ENCODE data around the gene GLRA1.

Gene GLRA1

GRCh38 chr5:151949701-151950308 lies 25.2 kb upstream of the GLRA1 start:
- Histone ChIP-seq H3K36me3 (ENCODE audit: control insufficient read depth, insufficient read depth, low read length) (no peaks in the 10 kb centered on the region), H3K4me3 (ENCODE audit: low read length) (no peak overlapping the region), H3K27me3 (ENCODE audit: control insufficient read depth, insufficient read depth, low read length) (no peaks in the 10 kb centered on the region), H3K4me1 (ENCODE audit: control insufficient read depth, insufficient read depth, low read length) (no peaks in the 10 kb centered on the region), H3K9me3 (ENCODE audit: control insufficient read depth, low read length) (no peaks in the 10 kb centered on the region), H3K9ac (ENCODE audit: low read length) (no peak overlapping the region)

- no peaks in the 10 kb centered on the region for H3K27me3 ChIP-seq (ENCODE audit: control insufficient read depth, insufficient read depth, low read length)
- H3K36me3 ChIP-seq (ENCODE audit: control insufficient read depth, insufficient read depth, low read length): no peaks in the 10 kb centered on the region
- no peaks in the 10 kb centered on the region for H3K4me1 ChIP-seq (ENCODE audit: control insufficient read depth, insufficient read depth, low read length)
- no peaks in the 10 kb centered on the region for H3K9me3 ChIP-seq (ENCODE audit: control insufficient read depth, low read length)
- no peak overlapping the region for H3K4me3 ChIP-seq (ENCODE audit: low read length)
- H3K9ac ChIP-seq (ENCODE audit: low read length): no peak overlapping the region
These were observed 24.5 kb upstream of the GLRA1 start for GRCh38 chr5:151949113-151949512.

GRCh38 chr5:151947931-151948608 lies 23.4 kb upstream of the GLRA1 start:
- Histone ChIP-seq H3K36me3 (ENCODE audit: control insufficient read depth, insufficient read depth, low read length) (no peaks in the 10 kb centered on the region), H3K4me1 (ENCODE audit: control insufficient read depth, insufficient read depth, low read length) (no peaks in the 10 kb centered on the region), H3K9me3 (ENCODE audit: control insufficient read depth, low read length) (no peaks in the 10 kb centered on the region), H3K4me3 (ENCODE audit: low read length) (no peak overlapping the region), H3K27me3 (ENCODE audit: control insufficient read depth, insufficient read depth, low read length) (no peaks in the 10 kb centered on the region), H3K9ac (ENCODE audit: low read length) (no peak overlapping the region)

GRCh38 chr5:151937851-151938250 lies 13.2 kb upstream of the GLRA1 start:
- no peak overlapping the region for H3K9ac ChIP-seq (ENCODE audit: low read length)
- no peaks in the 10 kb centered on the region for H3K36me3 ChIP-seq (ENCODE audit: control insufficient read depth, insufficient read depth, low read length)
- H3K27me3 ChIP-seq (ENCODE audit: control insufficient read depth, insufficient read depth, low read length): no peaks in the 10 kb centered on the region
- no peak overlapping the region for H3K4me3 ChIP-seq (ENCODE audit: low read length)
- no peaks in the 10 kb centered on the region for H3K9me3 ChIP-seq (ENCODE audit: control insufficient read depth, low read length)
- no peaks in the 10 kb centered on the region for H3K4me1 ChIP-seq (ENCODE audit: control insufficient read depth, insufficient read depth, low read length)

- H3K27me3 ChIP-seq (ENCODE audit: control insufficient read depth, insufficient read depth, low read length): no peaks in the 10 kb centered on the region
- H3K9me3 ChIP-seq (ENCODE audit: control insufficient read depth, low read length): no peaks in the 10 kb centered on the region
- H3K9ac ChIP-seq (ENCODE audit: low read length): no peak overlapping the region
- H3K4me1 ChIP-seq (ENCODE audit: control insufficient read depth, insufficient read depth, low read length): no peaks in the 10 kb centered on the region
- no peaks in the 10 kb centered on the region for H3K36me3 ChIP-seq (ENCODE audit: control insufficient read depth, insufficient read depth, low read length)
- H3K4me3 ChIP-seq (ENCODE audit: low read length): no peak overlapping the region
These were observed 10.6 kb upstream of the GLRA1 start for GRCh38 chr5:151935135-151935695.

- Histone ChIP-seq H3K36me3 (ENCODE audit: control insufficient read depth, insufficient read depth, low read length) (no peaks in the 10 kb centered on the region), H3K9me3 (ENCODE audit: control insufficient read depth, low read length) (no peaks in the 10 kb centered on the region), H3K9ac (ENCODE audit: low read length) (no peak overlapping the region), H3K4me1 (ENCODE audit: control insufficient read depth, insufficient read depth, low read length) (no peaks in the 10 kb centered on the region), H3K4me3 (ENCODE audit: low read length) (no peak overlapping the region), H3K27me3 (ENCODE audit: control insufficient read depth, insufficient read depth, low read length) (no peaks in the 10 kb centered on the region)
These were observed 6.6 kb upstream of the GLRA1 start for GRCh38 chr5:151931260-151931659.

GRCh38 chr5:151926188-151926587 lies 1.5 kb upstream of the GLRA1 start:
- Histone ChIP-seq H3K4me3 (ENCODE audit: low read length) (no peak overlapping the region), H3K36me3 (ENCODE audit: control insufficient read depth, insufficient read depth, low read length) (no peaks in the 10 kb centered on the region), H3K9me3 (ENCODE audit: control insufficient read depth, low read length) (no peaks in the 10 kb centered on the region), H3K27me3 (ENCODE audit: control insufficient read depth, insufficient read depth, low read length) (peaks cover 5% of the 10 kb centered on the region), H3K4me1 (ENCODE audit: control insufficient read depth, insufficient read depth, low read length) (no peaks in the 10 kb centered on the region), H3K9ac (ENCODE audit: low read length) (no peak overlapping the region)

GRCh38 chr5:151925340-151925739 lies 689 bp upstream of the GLRA1 start:
- Histone ChIP-seq H3K36me3 (ENCODE audit: control insufficient read depth, insufficient read depth, low read length) (no peaks in the 10 kb centered on the region), H3K4me1 (ENCODE audit: control insufficient read depth, insufficient read depth, low read length) (no peaks in the 10 kb centered on the region), H3K9me3 (ENCODE audit: control insufficient read depth, low read length) (no peaks in the 10 kb centered on the region), H3K9ac (ENCODE audit: low read length) (no peak overlapping the region), H3K27me3 (ENCODE audit: control insufficient read depth, insufficient read depth, low read length) (peaks cover 5% of the 10 kb centered on the region), H3K4me3 (ENCODE audit: low read length) (no peak overlapping the region)

GRCh38 chr5:151923866-151924476 lies 680 bp downstream of the GLRA1 start:
- H3K4me3 ChIP-seq (ENCODE audit: low read length): no peak overlapping the region
- no peaks in the 10 kb centered on the region for H3K9me3 ChIP-seq (ENCODE audit: control insufficient read depth, low read length)
- H3K4me1 ChIP-seq (ENCODE audit: control insufficient read depth, insufficient read depth, low read length): no peaks in the 10 kb centered on the region
- peaks cover 5% of the 10 kb centered on the region for H3K27me3 ChIP-seq (ENCODE audit: control insufficient read depth, insufficient read depth, low read length)
- H3K36me3 ChIP-seq (ENCODE audit: control insufficient read depth, insufficient read depth, low read length): no peaks in the 10 kb centered on the region
- no peak overlapping the region for H3K9ac ChIP-seq (ENCODE audit: low read length)

GRCh38 chr5:151921916-151922315 lies 2.7 kb downstream of the GLRA1 start:
- H3K9ac ChIP-seq (ENCODE audit: low read length): no peak overlapping the region
- H3K4me3 ChIP-seq (ENCODE audit: low read length): no peak overlapping the region
- H3K36me3 ChIP-seq (ENCODE audit: control insufficient read depth, insufficient read depth, low read length): no peaks in the 10 kb centered on the region
- H3K4me1 ChIP-seq (ENCODE audit: control insufficient read depth, insufficient read depth, low read length): no peaks in the 10 kb centered on the region
- no peaks in the 10 kb centered on the region for H3K9me3 ChIP-seq (ENCODE audit: control insufficient read depth, low read length)
- H3K27me3 ChIP-seq (ENCODE audit: control insufficient read depth, insufficient read depth, low read length): peaks cover 5% of the 10 kb centered on the region

GRCh38 chr5:151917904-151918303 lies 6.7 kb downstream of the GLRA1 start:
- Histone ChIP-seq H3K36me3 (ENCODE audit: control insufficient read depth, insufficient read depth, low read length) (no peaks in the 10 kb centered on the region), H3K4me1 (ENCODE audit: control insufficient read depth, insufficient read depth, low read length) (no peaks in the 10 kb centered on the region), H3K4me3 (ENCODE audit: low read length) (no peak overlapping the region), H3K9me3 (ENCODE audit: control insufficient read depth, low read length) (no peaks in the 10 kb centered on the region), H3K27me3 (ENCODE audit: control insufficient read depth, insufficient read depth, low read length) (no peaks in the 10 kb centered on the region), H3K9ac (ENCODE audit: low read length) (no peak overlapping the region)

GRCh38 chr5:151913425-151913824 lies 11.2 kb downstream of the GLRA1 start:
- H3K9me3 ChIP-seq (ENCODE audit: control insufficient read depth, low read length): no peaks in the 10 kb centered on the region
- no peaks in the 10 kb centered on the region for H3K4me1 ChIP-seq (ENCODE audit: control insufficient read depth, insufficient read depth, low read length)
- no peak overlapping the region for H3K4me3 ChIP-seq (ENCODE audit: low read length)
- no peaks in the 10 kb centered on the region for H3K36me3 ChIP-seq (ENCODE audit: control insufficient read depth, insufficient read depth, low read length)
- no peak overlapping the region for H3K9ac ChIP-seq (ENCODE audit: low read length)
- no peaks in the 10 kb centered on the region for H3K27me3 ChIP-seq (ENCODE audit: control insufficient read depth, insufficient read depth, low read length)

Measured in mucosa of stomach (tissue), 1 donor.